VCaP (cell line): ENCODE results near the gene FGF12.

ENCODE experiments used
- H3K27ac ChIP-seq: fragments of 450-650 bp; 2 replicates; pipeline ENCODE4 v1.5.1; 2017
- TF ChIP-seq, protein P1 (sequence below): fragments of 450-650 bp; conservative IDR thresholded peaks from 2 replicates; pipeline ENCODE4 v1.5.1; 2017; ENCODE audit warnings: mild to moderate bottlenecking, moderate library complexity

Gene FGF12

DNA sequence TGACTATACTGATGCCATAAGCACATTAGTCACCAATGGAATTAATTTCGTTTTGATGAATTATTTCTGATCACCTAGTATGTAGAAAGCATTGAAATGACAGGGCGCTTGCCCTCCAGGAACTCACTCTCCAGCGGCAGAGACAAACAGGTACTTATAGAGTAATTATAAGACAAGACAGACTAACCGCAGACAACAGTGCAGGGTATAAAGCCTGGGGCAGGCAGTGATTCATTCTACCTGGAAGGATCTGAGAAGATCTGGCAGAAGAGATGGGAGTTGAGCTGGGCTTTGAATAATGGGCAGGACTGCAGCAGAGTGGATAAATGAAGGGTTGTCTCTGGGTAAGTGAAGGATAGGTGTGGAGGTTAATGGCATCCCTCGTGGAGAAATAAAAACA lies 331.8 kb downstream of the FGF12 start:
- H3K27ac ChIP-seq: no peak overlapping the region
- TF ChIP-seq, protein P1, sequence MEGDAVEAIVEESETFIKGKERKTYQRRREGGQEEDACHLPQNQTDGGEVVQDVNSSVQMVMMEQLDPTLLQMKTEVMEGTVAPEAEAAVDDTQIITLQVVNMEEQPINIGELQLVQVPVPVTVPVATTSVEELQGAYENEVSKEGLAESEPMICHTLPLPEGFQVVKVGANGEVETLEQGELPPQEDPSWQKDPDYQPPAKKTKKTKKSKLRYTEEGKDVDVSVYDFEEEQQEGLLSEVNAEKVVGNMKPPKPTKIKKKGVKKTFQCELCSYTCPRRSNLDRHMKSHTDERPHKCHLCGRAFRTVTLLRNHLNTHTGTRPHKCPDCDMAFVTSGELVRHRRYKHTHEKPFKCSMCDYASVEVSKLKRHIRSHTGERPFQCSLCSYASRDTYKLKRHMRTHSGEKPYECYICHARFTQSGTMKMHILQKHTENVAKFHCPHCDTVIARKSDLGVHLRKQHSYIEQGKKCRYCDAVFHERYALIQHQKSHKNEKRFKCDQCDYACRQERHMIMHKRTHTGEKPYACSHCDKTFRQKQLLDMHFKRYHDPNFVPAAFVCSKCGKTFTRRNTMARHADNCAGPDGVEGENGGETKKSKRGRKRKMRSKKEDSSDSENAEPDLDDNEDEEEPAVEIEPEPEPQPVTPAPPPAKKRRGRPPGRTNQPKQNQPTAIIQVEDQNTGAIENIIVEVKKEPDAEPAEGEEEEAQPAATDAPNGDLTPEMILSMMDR: no peak

DNA sequence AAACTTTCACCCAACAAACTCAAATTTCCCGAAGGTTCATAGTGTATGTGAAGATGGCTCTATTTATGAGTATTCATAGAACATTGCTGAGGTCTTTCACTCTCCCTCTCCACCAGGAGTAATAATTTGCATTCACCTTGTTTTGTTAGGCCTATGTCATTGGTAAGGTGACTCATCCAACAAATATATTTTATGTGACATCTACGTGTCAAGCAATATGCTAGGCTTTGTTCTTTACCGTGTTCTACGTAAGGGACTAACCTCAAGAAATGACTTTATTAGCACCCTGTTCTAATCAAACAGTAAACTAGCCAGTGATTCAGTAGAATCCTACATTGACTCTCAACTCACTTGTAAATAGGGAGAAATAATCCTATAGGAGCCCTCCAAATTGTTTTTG lies 334.4 kb downstream of the FGF12 start:
- no peak overlapping the region for H3K27ac ChIP-seq
- TF ChIP-seq, protein P1: no peak

DNA sequence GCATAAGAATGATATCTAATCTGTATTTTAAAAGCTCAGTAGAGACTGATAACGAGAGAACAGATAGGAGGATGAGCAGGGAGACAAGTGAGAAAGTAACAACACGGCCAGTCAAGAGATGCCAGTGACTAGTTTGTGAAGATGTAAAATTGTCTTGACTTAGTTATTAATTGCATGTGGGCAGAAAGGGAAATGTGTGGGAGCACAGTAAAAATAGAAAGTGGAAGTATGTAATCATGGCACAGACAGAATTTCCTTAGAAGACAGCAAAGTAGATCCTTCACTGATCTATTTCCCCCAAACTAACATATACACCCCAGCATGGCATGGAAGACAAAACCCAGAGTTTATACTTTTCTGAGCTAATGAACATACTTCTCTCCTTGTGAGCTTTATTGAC lies 344.5 kb downstream of the FGF12 start:
- H3K27ac ChIP-seq: no peak overlapping the region
- TF ChIP-seq, protein P1: no peak

DNA sequence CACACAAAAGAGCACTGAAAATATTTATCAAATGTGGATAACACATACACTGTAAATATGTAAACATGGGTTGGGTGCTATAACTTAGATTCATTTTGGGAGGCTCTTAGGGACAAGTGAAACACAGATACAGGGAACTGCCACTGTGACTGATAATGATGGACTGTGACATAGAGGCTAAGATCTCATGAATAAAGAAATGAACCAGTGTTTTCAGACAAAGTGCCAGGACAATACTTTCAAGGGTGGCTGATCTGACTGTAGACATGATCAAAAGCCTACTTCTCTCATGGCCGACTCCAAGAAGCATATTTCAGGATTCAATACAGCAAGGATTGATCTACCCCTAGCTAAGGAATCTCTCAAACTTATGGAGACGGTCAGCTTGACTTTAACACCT lies 353.8 kb downstream of the FGF12 start:
- TF ChIP-seq, protein P1: no peak
- no peak overlapping the region for H3K27ac ChIP-seq

DNA sequence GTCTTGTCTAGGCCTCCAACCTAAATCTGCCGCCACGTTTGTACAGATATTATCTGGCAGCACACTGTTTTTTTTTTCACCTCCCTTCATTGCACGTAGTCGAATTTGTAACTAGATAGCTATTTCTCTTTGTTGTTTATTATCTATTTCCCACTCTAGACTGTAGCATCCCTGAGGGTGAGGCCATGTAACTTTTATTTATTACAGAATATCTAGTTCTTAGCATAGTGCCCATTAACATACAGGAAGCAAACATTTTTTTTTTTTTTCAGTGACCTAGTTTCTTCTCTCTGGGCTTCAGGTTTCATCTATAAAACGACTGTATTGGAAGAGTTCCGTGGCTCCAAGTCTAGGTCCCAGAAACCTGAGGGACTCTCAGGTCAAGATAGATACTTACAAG lies 354.3 kb downstream of the FGF12 start:
- TF ChIP-seq, protein P1: no peak
- H3K27ac ChIP-seq: peak overlapping the region; percentile 20; the same call in 1 of the 2 replicates

DNA sequence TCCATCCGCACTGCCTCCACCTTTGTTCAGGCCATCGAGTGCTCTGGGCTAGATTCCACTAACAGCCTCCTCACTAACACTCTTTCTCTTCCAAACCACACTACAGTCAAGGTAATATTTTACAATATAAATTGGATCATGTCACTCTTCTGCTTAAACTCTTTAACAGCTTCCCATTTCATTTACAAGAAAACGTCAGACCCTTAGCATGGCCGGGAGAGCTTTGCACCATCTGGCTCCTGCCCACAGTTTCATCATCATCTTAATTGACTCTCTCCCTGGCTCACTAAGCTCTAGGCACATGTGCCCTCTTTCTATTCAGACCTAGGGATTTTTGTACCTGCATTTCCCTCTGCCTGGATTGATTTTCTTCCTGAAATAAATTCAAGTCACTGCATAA lies 354.7 kb downstream of the FGF12 start:
- peak overlapping the region; percentile 20; the same call in 1 of the 2 replicates for H3K27ac ChIP-seq
- TF ChIP-seq, protein P1: no peak

DNA sequence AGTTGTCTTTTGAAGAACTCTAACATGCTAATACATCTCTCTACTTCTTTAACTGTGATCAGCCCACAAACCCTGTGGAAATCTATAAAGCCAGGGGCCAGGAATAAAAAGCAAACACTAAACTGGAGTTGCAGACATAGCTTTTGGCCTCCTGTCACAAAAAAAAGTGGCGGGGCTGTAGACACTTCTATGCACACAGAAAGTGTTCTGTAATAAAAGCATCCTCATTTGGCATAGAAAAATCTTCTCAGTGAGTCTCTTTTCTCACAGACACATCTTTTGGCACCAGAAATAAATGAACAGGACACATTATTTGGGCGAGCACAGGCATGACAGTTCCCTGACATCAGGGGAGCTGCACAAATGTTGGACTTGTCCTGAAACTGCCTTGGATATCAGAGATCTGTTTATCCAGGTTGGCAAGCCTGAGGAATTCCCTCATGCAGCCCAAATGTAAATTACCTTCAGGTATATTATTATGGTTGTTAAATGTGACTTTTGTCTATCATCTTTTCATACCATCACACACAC lies 355.4 kb downstream of the FGF12 start:
- TF ChIP-seq, protein P1: no peak
- peak overlapping the region; percentile 20; the same call in 1 of the 2 replicates for H3K27ac ChIP-seq
